Skeletal muscle cell (primary cell): ENCODE data around the gene B4GALT7.

ENCODE experiments used
- DNase-seq: peaks from one replicate; pipeline ENCODE4 v3.0.0-alpha.2; 2010; ENCODE audit warnings: low read depth
- H3K4me3 ChIP-seq: 2 replicates; pipeline ENCODE4 v1.5.1; 2011; ENCODE audit warnings: low read depth, mild to moderate bottlenecking, control low read depth, low read length, moderate library complexity

The B4GALT7 gene

GRCh38 chr5:177592010-177592834, 7.7 kb upstream of the B4GALT7 start, which contains the start of gene TMED9:
Gene TMED9, plus strand, starts transcription at chr5:177592203. Its CDS starts 12 bp downstream, at chr5:177592215.
- peak; percentile 31 for DNase-seq
- peak within 1 kb of the TSS; percentile 95 for H3K4me3 ChIP-seq

DNA sequence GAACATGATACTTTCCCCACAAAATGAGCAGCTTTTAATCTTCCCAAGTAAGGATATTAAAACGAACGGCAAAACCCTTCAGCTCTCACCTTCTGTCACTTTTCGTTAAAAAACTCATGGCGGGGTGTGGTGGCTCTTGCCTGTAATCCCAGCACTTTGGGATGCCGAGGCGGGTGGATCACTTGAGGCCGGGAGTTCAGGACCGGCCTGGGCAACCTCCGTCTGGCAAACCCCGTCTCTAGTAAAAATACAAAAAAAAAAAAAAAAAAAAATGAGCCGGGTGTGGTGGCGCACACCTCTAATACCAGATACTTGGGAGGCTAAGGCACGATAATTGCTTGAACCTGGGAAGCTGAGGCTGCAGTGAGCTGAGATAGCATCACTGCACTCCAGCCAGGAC, 7.0 kb upstream of the B4GALT7 start:
- DNase-seq, result no peak
- H3K4me3 ChIP-seq, result peak overlapping the region; percentile 95

GRCh38 chr5:177593511-177593910, 6.4 kb upstream of the B4GALT7 start:
- no peak for DNase-seq
- peak overlapping the region; percentile 95 for H3K4me3 ChIP-seq

- no peak overlapping the region for H3K4me3 ChIP-seq
- DNase-seq, result no peak
These were observed 5.9 kb upstream of the B4GALT7 start for GRCh38 chr5:177594071-177594470.

- H3K4me3 ChIP-seq, result no peak overlapping the region
- no peak for DNase-seq
These were observed 4.8 kb upstream of the B4GALT7 start for GRCh38 chr5:177595026-177595585.

DNA sequence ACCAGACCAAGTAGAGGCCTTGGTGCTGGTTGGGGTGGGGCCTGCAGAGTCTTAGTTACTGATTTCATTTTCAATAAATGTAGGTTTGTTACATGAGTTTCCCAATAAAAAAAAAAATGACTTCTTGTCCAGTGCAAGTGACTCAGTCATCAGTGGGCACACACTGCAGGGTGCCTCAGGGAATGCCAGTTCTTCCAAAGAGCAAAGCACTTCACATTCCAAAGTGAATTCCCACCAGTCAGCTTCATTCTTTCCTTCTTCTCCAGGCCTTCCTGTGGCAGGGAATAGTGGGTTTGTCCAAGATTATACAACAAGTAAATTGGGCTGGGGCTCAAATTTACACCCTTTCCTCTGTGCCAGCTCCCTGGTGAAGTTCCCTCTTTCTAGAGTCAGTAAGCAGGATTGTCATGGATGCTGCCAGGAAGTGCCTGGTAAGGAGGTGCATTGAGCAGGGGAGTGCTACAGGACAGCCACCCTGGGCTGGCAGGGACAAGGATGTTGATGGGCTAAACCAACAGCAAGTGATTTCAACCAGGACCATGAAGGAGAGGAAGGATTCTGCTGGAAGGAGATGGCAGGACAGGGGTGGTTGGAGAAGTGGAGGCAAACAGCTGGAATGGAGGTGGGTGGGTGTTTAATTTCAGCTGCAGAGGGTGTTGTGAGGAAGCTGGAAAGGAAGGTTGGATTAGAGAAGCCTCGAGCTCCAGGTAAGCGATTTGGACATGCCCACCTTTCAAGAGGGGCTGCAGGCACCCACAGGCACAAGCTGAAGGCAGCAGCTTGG, 3.7 kb upstream of the B4GALT7 start:
- H3K4me3 ChIP-seq, result no peak overlapping the region
- DNase-seq, result no peak

- no peak for DNase-seq
- no peak overlapping the region for H3K4me3 ChIP-seq
These were observed 3.1 kb upstream of the B4GALT7 start for GRCh38 chr5:177596775-177597238.

- DNase-seq, result no peak
- H3K4me3 ChIP-seq, result no peak overlapping the region
These were observed 1.5 kb upstream of the B4GALT7 start for GRCh38 chr5:177598477-177598876.

GRCh38 chr5:177600508-177601018, 631 bp downstream of the B4GALT7 start:
- H3K4me3 ChIP-seq, result peak overlapping the region; percentile 86
- no peak for DNase-seq

- DNase-seq, result no peak
- H3K4me3 ChIP-seq, result peak overlapping the region; percentile 86
These were observed 1.2 kb downstream of the B4GALT7 start for GRCh38 chr5:177601126-177601525.

GRCh38 chr5:177601577-177602457, 1.9 kb downstream of the B4GALT7 start:
- no peak for DNase-seq
- H3K4me3 ChIP-seq, result no peak overlapping the region

GRCh38 chr5:177602458-177602830, 2.5 kb downstream of the B4GALT7 start:
- no peak overlapping the region for H3K4me3 ChIP-seq
- no peak for DNase-seq

- H3K4me3 ChIP-seq, result no peak overlapping the region
- DNase-seq, result no peak
These were observed 3.7 kb downstream of the B4GALT7 start for GRCh38 chr5:177603631-177604030.

DNA sequence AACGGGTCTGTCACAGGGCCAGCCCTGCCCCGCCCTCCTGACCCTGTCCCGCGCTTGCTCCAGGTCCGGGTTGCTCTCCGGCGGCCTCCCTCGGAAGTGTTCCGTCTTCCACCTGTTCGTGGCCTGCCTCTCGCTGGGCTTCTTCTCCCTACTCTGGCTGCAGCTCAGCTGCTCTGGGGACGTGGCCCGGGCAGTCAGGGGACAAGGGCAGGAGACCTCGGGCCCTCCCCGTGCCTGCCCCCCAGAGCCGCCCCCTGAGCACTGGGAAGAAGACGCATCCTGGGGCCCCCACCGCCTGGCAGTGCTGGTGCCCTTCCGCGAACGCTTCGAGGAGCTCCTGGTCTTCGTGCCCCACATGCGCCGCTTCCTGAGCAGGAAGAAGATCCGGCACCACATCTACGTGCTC, 4.2 kb downstream of the B4GALT7 start:
- DNase-seq, result no peak

DNA sequence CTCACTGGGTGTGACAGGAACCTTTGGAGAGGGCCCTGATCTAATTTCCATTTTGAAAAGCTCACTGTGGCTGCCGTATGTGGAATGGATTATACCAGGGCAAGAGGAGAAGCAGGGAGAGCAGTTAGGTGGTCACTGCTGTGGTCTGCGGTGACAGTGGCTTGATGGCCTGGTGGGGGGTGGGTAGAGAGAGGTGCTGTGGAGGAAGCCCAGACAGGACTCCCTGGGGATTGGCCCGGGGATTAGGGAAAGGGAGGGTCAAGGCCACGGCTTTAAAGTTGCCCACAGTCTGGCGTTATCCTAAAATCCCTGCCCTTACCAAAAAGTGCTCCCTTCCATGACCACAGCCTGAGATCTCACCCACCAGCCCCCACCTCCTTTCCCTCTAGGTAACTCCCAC, 4.7 kb downstream of the B4GALT7 start:
- no peak for DNase-seq
- no peak overlapping the region for H3K4me3 ChIP-seq

More for the DNA sequence above, 4.2 kb downstream of the B4GALT7 start:
- H3K4me3 ChIP-seq, result no peak overlapping the region

GRCh38 chr5:177605078-177605477, 5.1 kb downstream of the B4GALT7 start:
- no peak overlapping the region for H3K4me3 ChIP-seq
- DNase-seq, result no peak

- no peak for DNase-seq
- H3K4me3 ChIP-seq, result no peak overlapping the region
These were observed 5.7 kb downstream of the B4GALT7 start for GRCh38 chr5:177605667-177606066.

DNA sequence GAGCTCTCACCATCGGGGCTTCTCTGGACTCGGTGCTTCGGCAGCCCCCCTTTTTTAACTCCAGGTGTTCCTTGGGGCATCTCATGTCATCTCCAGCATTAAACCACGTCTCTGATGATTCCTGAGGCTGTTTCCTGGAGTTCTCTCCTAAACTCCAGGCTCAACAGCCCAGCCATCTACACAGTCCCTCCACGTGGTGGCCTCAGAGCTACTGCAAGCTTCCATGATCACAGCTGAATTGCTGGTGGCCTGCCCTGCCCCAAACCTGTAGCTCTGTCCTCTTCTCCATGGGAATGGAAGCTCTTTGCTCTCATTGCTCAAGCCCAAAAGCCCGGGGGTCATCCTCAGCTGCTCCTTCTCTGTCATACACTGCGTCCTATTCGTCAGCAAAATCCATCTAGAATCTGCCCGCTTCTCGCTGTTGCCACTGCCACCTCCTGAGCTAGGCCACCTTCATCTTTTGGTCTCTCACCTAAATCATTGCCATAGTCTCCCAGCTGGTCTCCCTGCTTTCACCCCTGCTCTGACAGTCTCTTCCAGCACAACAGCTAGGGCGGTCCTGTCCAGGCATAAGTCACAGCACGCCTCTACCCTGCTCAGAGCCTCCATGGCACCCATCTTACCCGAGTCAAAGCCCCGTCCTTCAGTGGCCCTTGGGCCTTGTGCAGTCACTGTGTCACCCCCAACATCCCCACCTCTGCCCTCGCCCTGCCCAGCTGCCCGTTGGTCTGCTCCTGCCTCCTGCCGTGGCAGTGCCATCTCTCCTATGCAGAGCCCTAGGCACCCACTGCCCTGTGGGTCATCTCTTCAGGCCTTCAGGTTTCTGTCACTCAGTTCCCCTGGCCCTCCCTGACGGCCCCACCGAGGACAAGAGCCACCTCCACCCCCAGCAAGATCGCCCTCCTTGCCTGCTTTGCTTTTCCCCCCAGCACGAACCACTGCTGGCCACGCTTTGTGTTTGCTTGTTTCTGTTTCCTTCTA, 6.4 kb downstream of the B4GALT7 start:
- no peak for DNase-seq
- H3K4me3 ChIP-seq, result no peak overlapping the region
